Measurements from ENCODE around the gene TMEM245.

DNA sequence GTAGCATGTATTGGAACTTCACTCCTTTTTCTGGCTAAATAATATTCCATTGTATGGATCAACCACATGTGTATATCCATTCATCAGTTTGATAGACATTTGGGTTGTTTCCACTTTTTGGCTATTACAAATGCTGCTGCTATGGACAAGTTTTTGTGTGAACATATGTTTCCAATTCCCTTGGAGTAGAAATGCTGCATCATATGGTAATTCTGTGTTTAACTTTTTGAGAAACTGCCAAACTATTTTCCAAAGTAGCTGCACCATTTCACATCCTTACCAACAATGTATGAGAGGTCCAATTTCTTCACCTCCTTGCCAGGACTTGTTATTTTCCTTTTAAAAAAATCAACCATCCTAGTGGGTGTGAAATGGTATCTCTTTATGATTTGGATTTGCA is 38.9 kb upstream of the TMEM245 start:
- TF ChIP-seq CTCF (conservative IDR thresholded peaks at IDR 0.05; ENCODE audit: low read depth, low read length) (no peak), EZH2phosphoT487 (IDR thresholded peaks at IDR 0.05; ENCODE audit: borderline replicate concordance, low read length) (no peak)

All from PC-3 (cell line).